Ureter (tissue), 1 donor: Measurements from ENCODE around the gene SLC27A5. TPM values are rescaled to one million over a fixed set of nuclear protein-coding genes. Genes with fewer than 3 reads are reported as not detected.
A peak's percentile ranks its signal among the peaks of the same experiment; 100 is the strongest.
"Not testable (repeated sequence)": the region's sequence is repeated elsewhere in the genome, so short reads cannot be mapped to it uniquely, and the experiment has no call there.

Experiments
- DNase-seq: peaks from one replicate; pipeline ENCODE4 v3.0.0-alpha.2; 2020; ENCODE audit warnings: low spot score
- total RNA-seq: library from RNA; stranded (reverse); gene quantifications from one replicate; pipeline ENCODE4 v1.2.4, GENCODE V29; 2023
- donor health status: DM: yes; HTN: yes; CAD: no.

The SLC27A5 gene
- total RNA-seq, 1 donor from 2014 or later = 16.5 TPM

DNA sequence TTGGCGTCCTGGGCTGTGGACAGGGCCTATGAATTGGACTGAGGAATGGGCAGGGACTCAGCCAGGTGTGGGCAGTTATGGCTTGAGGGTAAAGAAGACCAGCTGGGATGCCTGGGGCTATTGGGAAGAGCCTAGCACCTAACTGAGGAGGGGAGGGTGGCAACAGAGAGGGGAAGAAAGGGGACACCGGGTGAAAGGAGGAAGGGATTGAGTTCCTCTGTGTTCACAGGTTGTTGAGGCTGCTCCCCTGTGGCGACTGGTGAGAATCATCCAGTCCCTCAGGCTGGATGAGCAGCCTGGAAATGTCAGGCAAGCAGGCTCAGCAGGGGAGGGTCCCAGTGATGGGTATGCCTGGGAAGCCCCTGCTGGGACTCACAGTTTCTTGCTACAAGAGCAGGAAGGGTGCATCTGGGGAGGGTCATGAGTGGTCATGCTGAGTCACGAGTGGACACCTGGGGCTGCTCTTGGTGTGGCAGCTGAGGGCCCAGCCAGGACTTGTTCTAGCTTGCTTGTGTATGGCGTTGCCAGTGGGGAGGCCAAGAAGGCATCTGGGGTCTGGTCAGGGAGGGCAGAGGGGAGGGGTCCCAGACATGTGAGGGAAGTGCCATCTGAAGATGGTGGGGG lies 43.5 kb downstream of the SLC27A5 start:
- no peak for DNase-seq

DNA sequence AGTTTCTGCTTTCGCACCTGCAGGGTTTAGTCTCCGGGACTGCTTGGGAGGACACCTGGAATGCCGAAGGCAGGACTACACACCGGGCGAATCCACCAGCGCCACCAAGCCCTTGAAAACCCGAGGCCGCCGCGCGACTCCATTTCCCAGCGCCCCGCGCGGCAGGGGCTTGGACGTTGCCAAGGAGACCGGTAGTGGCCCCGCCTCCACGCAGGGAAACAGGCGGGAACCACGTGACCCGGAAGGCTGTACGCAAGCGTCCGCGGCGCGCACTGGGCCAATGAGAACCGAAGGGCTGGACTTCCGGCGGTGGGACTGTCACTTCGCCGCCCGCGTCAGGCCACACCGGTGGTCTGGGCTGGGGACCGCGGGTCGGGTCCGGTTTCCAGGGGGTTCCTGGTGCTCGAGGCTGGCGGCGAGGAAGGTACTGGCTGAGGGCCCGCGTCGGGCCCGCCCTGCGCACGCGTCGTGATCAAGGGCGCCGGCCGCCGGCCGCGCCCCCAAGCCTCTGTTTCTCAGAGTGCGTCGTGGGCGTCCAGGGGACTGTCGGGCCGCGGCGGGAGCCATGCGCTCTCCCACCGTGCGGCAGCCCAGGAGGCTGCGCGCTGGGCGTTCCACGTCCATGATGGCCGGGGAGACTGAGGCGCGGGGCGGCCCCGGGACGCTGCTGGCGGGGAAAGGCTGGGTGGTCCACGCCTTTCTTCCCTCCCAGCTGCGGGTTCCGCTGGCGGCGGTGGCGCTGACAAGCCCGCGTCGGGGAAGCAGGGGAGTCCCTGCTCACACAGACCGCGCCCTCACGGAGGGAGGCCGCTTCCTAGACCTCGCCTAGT lies 44.8 kb downstream of the SLC27A5 start, which contains the start of gene ZNF324:
TSS of gene ZNF324 (plus strand) at position 321 of the 830 bp plus-strand sequence. CDS start 2,106 bp downstream, outside the sequence.
- DNase-seq = peak; percentile 99

DNA sequence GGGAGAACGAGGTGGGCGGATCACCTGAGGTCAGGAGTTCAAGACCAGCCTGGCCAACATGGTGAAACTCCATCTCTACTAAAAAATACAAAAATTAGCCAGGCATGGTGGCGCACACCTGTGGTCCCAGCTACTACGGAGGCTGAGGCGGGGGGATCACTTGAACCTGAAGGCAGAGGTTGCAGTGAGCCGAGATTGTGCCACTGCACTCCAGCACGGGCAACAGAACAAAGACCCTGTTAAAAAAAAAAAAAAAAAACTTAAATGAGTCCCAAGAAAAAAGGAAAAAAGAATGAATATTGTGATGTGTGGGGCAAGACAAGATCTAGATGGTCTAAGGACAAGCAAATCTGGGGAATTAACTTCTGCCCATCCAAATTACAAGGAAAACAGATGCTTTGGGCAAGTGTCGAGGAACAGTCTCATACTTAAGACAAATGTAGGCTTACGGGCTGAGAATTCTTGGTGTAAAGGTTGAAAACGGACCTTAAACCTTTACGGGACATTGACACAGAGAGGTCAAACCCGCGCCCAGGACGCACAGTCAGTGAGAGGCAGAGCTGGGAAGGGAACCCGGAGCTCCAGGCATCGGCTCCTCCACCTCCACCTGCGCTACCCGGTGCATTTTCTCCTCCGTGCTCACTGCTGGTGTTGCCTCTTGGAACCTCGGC lies 45.6 kb downstream of the SLC27A5 start:
- no peak for DNase-seq

DNA sequence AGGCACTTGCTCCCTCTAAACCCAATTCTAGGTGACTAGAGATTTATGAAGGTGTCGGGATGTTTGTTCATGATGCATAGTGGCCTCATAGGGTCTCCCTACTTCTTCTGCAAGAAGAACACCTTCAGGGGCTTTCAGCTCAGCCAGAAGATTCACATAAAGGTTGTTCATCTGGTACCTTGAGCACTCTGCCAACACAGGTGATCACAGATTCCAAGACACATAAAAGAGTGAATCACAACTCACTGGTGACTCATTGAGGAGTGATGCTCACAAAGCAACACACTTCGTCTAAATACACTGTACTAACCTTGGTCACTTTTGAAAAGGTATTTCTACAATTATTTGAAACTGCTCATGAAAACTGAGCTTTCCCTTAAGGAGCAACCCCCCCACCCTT lies 51.8 kb downstream of the SLC27A5 start:
- DNase-seq = no peak

DNA sequence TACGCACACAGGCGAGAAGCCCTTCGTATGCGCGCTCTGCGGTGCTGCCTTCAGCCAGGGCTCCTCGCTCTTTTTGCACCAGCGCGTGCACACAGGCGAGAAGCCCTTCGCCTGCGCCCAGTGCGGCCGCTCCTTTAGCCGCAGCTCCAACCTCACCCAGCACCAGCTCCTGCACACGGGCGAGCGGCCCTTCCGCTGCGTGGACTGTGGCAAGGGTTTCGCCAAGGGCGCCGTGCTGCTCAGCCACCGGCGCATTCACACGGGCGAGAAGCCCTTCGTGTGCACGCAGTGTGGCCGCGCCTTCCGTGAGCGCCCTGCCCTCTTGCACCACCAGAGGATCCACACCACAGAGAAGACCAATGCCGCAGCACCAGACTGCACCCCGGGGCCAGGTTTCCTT lies 55.7 kb downstream of the SLC27A5 start:
- no peak for DNase-seq

DNA sequence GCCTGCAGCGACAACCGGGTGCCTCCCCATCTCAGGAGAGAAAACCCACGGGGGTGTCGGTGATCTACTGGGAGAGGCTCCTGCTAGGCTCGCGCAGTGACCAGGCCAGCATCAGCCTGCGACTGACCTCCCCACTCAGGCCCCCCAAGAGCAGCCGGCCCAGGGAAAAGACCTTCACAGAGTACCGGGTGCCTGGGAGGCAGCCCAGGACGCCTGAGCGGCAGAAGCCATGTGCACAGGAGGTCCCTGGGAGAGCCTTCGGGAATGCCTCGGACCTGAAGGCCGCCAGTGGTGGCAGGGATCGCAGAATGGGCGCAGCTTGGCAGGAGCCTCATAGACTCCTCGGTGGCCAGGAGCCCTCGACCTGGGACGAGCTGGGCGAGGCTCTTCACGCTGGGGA lies 56.5 kb downstream of the SLC27A5 start:
- DNase-seq = no peak

DNA sequence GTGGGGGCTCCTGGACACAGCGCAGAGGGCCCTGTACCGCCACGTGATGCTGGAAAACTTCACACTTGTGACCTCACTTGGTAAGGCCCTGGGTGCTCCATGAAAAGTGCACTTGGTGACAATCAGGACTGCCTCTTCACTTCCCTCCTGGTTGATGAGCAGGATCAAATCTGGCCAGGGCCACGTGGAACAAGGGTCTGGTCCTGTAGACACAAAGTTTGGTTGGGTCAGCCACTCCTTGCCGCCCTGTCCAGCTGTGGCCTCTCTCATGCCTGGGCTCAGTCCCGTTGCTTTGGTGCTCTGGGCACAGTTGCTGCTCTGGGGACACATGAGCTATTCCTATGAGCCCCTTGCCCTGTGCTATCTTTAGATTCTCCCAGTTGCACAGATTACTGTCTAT lies 58.0 kb downstream of the SLC27A5 start:
- no peak for DNase-seq

DNA sequence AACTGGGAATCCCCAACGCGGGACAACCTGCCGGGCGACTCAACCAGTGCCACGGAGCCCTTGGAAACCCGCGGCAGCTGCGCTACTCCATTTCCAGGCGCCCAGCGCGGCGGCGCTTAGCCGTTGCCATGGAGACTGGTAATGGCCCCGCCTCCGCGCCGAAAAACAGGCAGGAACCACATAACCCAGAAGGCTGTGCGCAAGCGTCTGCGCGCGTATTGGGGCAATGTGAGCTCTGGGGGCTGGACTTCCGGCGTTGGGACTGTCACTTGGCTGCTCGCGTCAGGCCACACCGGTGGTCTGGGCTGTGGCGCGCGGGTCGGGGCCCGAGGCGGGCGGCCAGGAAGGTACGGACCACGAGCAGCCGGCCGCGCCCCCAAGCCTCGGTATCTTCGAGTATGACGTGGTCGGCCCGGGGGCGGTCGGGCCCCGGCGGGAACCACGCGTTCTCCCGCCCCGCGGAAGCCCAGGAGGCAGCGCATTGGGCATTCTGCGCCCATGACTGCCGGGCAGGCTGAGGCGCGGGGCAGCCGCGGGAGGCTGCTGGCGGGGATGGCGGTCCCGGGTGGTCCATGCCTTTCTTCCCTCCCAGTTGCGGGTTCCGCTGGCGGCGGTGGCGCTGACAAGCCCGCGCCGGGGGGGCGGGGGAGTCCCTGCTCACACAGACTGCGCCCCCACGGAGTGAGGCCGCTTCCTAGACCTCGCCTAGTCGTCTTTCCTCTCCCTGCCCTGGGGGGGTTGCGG lies 60.3 kb downstream of the SLC27A5 start, which contains the start of gene ZNF324B:
TSS of gene ZNF324B (plus strand) at position 265 of the 744 bp plus-strand sequence. CDS start 2,080 bp downstream, outside the sequence.
- peak; percentile 96 for DNase-seq

DNA sequence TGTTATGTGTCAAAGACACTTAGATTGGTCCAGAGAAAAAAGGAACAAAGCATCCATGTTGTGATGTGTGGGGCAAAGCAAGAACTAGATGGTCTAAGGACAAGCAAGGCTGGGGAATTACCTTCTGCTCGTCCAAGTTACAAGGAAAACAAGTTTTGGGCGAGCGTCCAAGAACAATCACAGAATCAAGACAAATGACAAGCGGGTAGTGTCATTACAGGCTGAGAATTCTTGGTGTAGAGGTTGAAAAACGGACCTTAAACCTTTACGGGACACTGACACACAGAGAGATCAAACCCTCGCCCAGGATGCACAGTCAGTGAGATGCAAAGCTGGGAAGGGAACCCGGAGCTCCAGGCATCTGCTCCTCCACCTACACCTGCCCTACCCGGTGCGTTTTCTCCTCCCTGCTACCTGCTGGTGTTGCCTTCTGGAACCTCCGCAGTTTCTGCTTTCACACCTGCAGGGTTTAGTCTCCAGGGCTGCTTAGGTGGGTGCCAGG lies 60.9 kb downstream of the SLC27A5 start:
- DNase-seq = peak; percentile 54

DNA sequence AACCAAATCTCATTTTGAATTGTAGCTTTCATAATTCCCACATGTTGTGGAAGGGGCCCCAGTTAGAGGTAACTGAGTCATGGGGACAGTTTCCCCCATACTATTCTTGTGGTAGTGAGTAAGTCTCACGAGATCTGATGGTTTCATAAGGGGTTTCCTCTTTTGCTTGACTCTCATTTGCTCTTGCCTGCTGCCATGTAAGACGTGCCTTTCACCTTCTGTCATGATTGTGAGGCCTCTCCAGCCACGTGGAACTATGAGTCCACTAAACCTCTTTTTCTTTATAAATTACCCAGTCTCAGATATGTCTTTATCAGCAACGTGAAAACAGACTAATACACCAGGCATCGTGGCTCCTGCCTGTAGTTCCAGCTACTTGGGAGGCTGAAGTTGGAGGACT lies 61.8 kb downstream of the SLC27A5 start:
- DNase-seq = not testable (repeated sequence)

DNA sequence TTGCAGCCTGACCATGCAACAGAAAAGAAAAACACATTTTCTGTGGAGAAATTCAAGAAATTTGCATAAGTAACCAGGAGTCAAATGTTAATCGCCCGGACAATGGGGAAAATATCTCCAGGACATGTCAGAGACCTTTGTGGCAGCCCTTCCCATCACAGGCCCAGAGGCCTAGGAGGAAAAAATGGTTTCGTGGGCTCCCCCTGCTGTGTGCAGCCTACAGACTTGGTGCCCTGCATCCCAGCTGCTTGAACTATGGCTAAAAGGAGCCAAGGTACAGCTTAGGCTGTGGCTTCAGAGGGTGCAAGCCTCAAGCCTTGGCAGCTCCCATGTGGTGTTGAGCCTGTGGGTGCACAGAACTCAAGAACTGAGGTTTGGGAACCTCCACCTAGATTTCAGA lies 62.9 kb downstream of the SLC27A5 start:
- not testable (repeated sequence) for DNase-seq

Other genes with a start within 250 kb of the SLC27A5 start
- 8.6 TPM for gene ZNF8, start 233.0 kb downstream of the SLC27A5 start, total RNA-seq
- 38.8 TPM for gene ERVK3-1, start 206.6 kb downstream of the SLC27A5 start, total RNA-seq
- gene ZSCAN22, start 185.0 kb downstream of the SLC27A5 start, total RNA-seq = 3.5 TPM
- 10.7 TPM for gene A1BG, start 158.5 kb downstream of the SLC27A5 start, total RNA-seq
- gene ZNF497, start 149.2 kb downstream of the SLC27A5 start, total RNA-seq = 1.6 TPM
- 3.6 TPM for gene ZNF837, start 131.0 kb downstream of the SLC27A5 start, total RNA-seq
- gene RPS5, start 124.7 kb downstream of the SLC27A5 start, total RNA-seq = 1,165 TPM
- gene RNF225, start 116.3 kb downstream of the SLC27A5 start, total RNA-seq = 1.8 TPM
- 11.5 TPM for gene ZNF584, start 103.3 kb downstream of the SLC27A5 start, total RNA-seq
- gene ZNF132, start 71.8 kb downstream of the SLC27A5 start, total RNA-seq = 8.0 TPM
- gene ZNF324B, start 60.4 kb downstream of the SLC27A5 start, total RNA-seq = 8.1 TPM
- 14.7 TPM for gene ZNF324, start 44.9 kb downstream of the SLC27A5 start, total RNA-seq
- 18.0 TPM for gene ZNF446, start 35.6 kb downstream of the SLC27A5 start, total RNA-seq
- 14.9 TPM for gene ZBTB45, start 7.8 kb upstream of the SLC27A5 start, total RNA-seq
- gene TRIM28, start 32.1 kb upstream of the SLC27A5 start, total RNA-seq = 329 TPM
- gene CHMP2A, start 43.1 kb upstream of the SLC27A5 start, total RNA-seq = 137 TPM
- gene UBE2M, start 46.6 kb upstream of the SLC27A5 start, total RNA-seq = 60.7 TPM
- 43.4 TPM for gene MZF1, start 61.3 kb upstream of the SLC27A5 start, total RNA-seq